HG02642 (cell line): ENCODE measurements around the gene PLXNA2.

Experiments
- ATAC-seq: cut with Tn5 transposase; IDR thresholded peaks from one replicate; pipeline ENCODE4 v1.9.1; 2021; ENCODE audit warnings: mild to moderate bottlenecking; ENCODE audit not compliant: unreplicated experiment, poor library complexity

Gene PLXNA2

GRCh38 chr1:208243527-208243966 is 637 bp downstream of the PLXNA2 start:
- ATAC-seq = no peak

- ATAC-seq = no peak
These were observed 1.1 kb downstream of the PLXNA2 start for GRCh38 chr1:208242941-208243526.

- ATAC-seq = no peak
These were observed 2.0 kb downstream of the PLXNA2 start for GRCh38 chr1:208242146-208242545.

GRCh38 chr1:208241512-208241911 is 2.7 kb downstream of the PLXNA2 start:
- no peak for ATAC-seq

- no peak for ATAC-seq
These were observed 3.4 kb downstream of the PLXNA2 start for GRCh38 chr1:208240662-208241355.

GRCh38 chr1:208239473-208240381 is 4.5 kb downstream of the PLXNA2 start:
- ATAC-seq = no peak

GRCh38 chr1:208238710-208239472 is 5.3 kb downstream of the PLXNA2 start:
- ATAC-seq = no peak

- no peak for ATAC-seq
These were observed 6.9 kb downstream of the PLXNA2 start for GRCh38 chr1:208237241-208237640.

GRCh38 chr1:208235982-208236761 is 8.0 kb downstream of the PLXNA2 start:
- peak; percentile 54 for ATAC-seq

- no peak for ATAC-seq
These were observed 8.7 kb downstream of the PLXNA2 start for GRCh38 chr1:208235356-208235981.

- no peak for ATAC-seq
These were observed 9.5 kb downstream of the PLXNA2 start for GRCh38 chr1:208234721-208235120.

- no peak for ATAC-seq
These were observed 10.2 kb downstream of the PLXNA2 start for GRCh38 chr1:208233978-208234377.

GRCh38 chr1:208233546-208233945 is 10.6 kb downstream of the PLXNA2 start:
- ATAC-seq = no peak

GRCh38 chr1:208232662-208233038 is 11.5 kb downstream of the PLXNA2 start:
- no peak for ATAC-seq

GRCh38 chr1:208231881-208232661 is 12.1 kb downstream of the PLXNA2 start:
- ATAC-seq = no peak

GRCh38 chr1:208230668-208231529 is 13.3 kb downstream of the PLXNA2 start:
- ATAC-seq = no peak

- ATAC-seq = no peak
These were observed 15.6 kb downstream of the PLXNA2 start for GRCh38 chr1:208228550-208228949.

- ATAC-seq = no peak
These were observed 16.2 kb downstream of the PLXNA2 start for GRCh38 chr1:208228026-208228425.
